Urinary bladder (tissue), 4 donors: ENCODE measurements around the gene BMS1. TPM values are rescaled to one million over a fixed set of nuclear protein-coding genes. Genes with fewer than 3 reads are reported as not detected.
A peak's percentile ranks its signal among the peaks of the same experiment; 100 is the strongest.
"Not testable (repeated sequence)": the region's sequence is repeated elsewhere in the genome, so short reads cannot be mapped to it uniquely, and the experiment has no call there.

Source experiments
- DNase-seq: peaks from one replicate; pipeline ENCODE4 v3.0.0-alpha.2; 2015; ENCODE audit errors: extremely low spot score
- H3K27ac ChIP-seq: one replicate; pipeline ENCODE4 v1.5.1; 2013; ENCODE audit warnings: low read depth, mild to moderate bottlenecking, moderate library complexity
- H3K36me3 ChIP-seq: one replicate; pipeline ENCODE4 v1.6.1; 2013; ENCODE audit warnings: mild to moderate bottlenecking, moderate library complexity; ENCODE audit not compliant: insufficient read depth
- H3K4me1 ChIP-seq: one replicate; pipeline ENCODE4 v1.6.1; 2013; ENCODE audit warnings: mild to moderate bottlenecking, moderate library complexity; ENCODE audit not compliant: insufficient read depth
- H3K4me3 ChIP-seq: one replicate; pipeline ENCODE4 v1.5.1; 2013; ENCODE audit warnings: low read depth, low read length
- WGBS: extraction: QIAGEN DNeasy Blood & Tissue Kit; methylation state at CpG from one replicate; pipeline ENCODE4 v1.1.7; 2013; 5-methylcytosine and 5-hydroxymethylcytosine counted together
- polyA plus RNA-seq: library from polyadenylated mRNA; stranded (reverse); fragments of 200-250 nt; gene quantifications from one replicate; pipeline ENCODE4 v1.2.3, GENCODE V29; 2013
- total RNA-seq: library from RNA; depleted of rRNA; stranded (reverse); fragments of >200 nt; gene quantifications from one replicate; pipeline ENCODE4 v1.2.3, GENCODE V29; 2014
- donor health status: healthy with polysubstance abuse.
- donor health status: healthy.

The BMS1 gene
- total and polyA plus RNA-seq, 2 donors = 11.5 to 15.4 TPM

DNA sequence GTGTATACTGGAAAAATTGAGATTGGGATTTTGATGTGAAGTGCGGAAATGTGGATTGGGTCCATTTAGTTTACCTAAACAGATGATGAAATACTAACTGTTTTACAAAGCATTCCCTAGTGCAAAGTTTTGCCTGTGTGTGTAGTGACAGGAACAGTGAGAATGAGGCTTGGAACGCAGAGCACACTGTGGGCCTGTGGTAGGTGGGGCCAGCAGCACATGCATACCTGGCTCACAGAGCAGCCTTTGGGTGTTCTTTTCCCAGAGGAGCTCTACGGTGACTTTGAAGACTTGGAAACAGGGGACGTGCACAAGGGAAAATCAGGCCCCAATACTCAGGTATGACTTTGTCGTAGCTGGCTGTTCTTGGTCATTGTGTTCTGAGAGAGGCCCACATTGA is 33.7 kb downstream of the BMS1 start:
- H3K36me3 ChIP-seq, H3K4me1 ChIP-seq, DNase-seq, H3K4me3 ChIP-seq, H3K27ac ChIP-seq: not testable (repeated sequence)
- WGBS = 72% methylated on average over 5 of the region's 5 CpGs

DNA sequence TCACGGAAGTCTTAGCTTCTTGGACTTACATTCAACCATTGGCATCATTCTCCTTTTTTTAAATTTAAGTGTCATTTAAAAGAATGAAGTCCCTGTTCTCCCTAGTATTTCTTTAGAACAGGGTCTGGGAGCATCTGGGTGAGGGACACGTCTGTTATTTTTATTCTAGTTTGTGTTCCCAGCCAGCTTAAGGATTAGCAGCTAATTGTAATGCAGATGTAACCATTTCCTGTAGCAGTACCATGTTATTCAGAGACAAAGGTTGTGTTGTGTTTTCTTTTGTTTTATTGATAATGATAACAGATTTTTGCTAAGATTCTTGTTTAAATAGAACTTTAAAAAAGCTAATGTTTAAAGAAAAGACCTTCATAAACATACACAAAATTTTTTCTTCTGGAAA is 34.3 kb downstream of the BMS1 start:
- no peak overlapping the region for H3K4me3 ChIP-seq
- WGBS = 76% methylated on average over 2 of the region's 2 CpGs
- no peaks in the 10 kb centered on the region for H3K36me3 ChIP-seq
- no peak overlapping the region for H3K27ac ChIP-seq
- H3K4me1 ChIP-seq = no peaks in the 10 kb centered on the region
- no peak for DNase-seq

DNA sequence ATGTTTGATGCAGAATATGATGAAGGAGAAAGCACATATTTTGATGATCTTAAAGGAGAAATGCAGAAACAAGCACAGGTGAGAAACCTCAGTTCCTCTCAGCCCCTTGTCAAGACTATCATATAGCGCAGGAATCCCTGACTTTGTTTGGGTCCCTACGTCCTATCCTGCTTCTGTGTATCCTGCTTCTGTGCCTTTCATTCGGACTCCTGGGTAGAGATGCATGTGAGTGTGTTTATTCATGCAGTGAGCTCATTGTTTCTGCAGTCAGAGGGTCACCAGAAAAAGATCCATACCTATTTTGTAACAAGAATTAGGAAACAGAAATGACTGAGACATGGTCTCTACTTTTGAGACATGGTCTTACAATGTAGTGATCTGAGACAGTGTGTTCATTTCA is 34.8 kb downstream of the BMS1 start:
- not testable (repeated sequence) for DNase-seq, H3K4me1 ChIP-seq, H3K27ac ChIP-seq, H3K36me3 ChIP-seq, H3K4me3 ChIP-seq
- WGBS = 84% methylated on average over 3 of the region's 3 CpGs

DNA sequence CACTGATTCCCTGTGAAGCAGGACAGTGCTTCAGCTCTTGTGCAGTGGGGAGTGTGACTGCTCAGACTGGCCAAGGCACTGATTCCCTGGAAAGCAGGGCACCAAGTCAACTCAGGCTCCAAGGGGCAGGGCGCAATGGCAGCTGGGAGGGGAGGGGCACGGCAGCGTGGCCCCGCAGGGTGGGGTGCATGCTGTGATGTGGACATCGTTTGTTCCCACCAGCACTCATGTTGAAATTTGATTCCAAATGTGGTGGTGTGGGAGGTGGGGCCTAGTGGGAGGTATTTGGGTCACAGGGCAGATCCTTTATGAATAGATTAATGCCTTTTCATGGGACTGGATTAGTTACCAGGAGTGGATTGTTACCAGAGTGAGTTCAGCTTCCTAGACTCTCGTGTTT is 44.2 kb downstream of the BMS1 start:
- not testable (repeated sequence) for H3K27ac ChIP-seq, H3K4me1 ChIP-seq, H3K4me3 ChIP-seq, DNase-seq, H3K36me3 ChIP-seq
- WGBS = 81% methylated on average over 6 of the region's 6 CpGs

DNA sequence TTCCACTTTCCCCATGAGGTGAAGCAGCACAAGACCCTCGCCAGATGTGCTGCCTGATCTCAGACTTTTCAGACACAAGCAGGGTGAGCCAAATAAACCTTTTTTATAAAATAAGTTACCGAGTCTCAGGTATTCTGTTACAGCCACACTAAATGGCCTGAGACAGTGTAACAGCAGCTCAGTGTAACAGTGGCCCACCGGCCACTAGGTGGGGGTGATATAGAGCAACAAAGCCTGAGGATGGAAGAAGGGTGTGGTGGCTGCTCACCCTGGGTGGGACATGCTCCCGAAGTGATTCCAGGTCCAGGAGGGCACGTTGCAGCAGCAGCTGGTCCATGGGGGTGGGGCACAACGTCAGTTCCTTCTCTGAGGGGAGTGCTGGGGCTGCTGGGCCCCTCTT is 44.6 kb downstream of the BMS1 start:
- no peak for DNase-seq
- H3K36me3 ChIP-seq = peaks cover 8% of the 10 kb centered on the region
- 66% methylated on average over 6 of the region's 6 CpGs for WGBS

DNA sequence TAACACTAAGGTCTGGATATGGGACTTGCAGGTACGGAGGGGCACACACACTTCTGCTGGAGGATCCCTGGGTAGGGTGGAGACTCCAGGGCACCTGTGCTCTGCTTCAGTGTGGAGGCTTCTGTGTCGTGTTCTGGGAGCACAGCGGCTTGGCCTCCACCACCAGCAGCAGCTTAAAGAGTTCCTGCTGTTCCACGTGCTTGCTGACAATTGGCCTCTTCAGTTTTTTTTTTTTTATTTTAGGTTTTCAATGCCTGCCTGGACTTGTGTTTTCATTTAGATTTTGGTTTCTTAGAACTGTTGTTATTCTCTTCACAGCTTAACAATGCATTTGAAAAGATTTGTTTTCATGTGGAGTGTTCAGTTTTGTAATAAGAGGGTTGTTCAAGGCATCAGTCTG is 45.8 kb downstream of the BMS1 start:
- not testable (repeated sequence) for H3K4me3 ChIP-seq, H3K4me1 ChIP-seq, DNase-seq, H3K36me3 ChIP-seq, H3K27ac ChIP-seq
- WGBS = 79% methylated on average over 4 of the region's 4 CpGs

More for the DNA sequence above, 44.6 kb downstream of the BMS1 start:
- no peak overlapping the region for H3K27ac ChIP-seq
- no peak overlapping the region for H3K4me3 ChIP-seq
- H3K4me1 ChIP-seq = no peaks in the 10 kb centered on the region

DNA sequence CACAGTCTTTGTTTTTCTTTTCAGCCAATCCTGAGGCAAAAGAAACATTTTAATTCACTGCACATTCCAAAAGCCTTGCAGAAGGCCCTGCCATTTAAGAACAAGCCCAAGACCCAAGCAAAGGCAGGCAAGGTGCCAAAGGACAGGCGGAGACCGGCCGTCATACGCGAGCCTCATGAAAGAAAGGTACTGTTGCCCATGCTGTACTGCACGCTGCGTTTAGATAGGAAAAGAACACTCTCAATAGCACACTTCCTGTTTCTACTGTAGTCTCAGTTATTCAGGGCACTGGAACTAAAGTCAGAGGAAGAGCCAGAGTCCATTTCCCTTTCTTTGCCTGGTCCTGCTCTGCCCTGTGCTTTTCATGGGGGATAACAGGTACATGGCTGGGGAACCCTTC is 47.6 kb downstream of the BMS1 start:
- H3K36me3 ChIP-seq = peaks cover 6% of the 10 kb centered on the region
- 76% methylated on average over 7 of the region's 7 CpGs for WGBS
- DNase-seq = no peak
- no peak overlapping the region for H3K4me3 ChIP-seq
- H3K27ac ChIP-seq = no peak overlapping the region
- no peaks in the 10 kb centered on the region for H3K4me1 ChIP-seq

DNA sequence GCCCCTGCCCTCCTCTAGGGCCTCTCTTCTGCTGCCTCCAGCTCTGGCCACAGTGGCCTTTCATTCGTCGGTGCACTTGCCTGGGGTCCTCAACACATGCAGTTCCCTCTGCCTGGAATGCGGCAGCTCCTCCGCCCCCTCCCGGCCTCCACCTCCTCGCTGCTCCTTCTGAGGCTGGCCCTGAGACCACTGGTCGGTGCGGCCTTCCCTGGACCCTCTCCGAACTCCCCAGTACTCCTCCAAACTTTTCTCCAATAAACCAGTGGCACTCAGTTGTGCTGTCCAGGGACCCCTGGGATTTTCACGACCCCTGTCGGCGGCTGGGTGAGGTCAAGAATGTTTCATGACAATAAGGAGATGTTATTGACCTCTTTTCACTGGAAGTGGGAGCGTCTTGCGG is 53.5 kb downstream of the BMS1 start:
- Histone ChIP-seq H3K4me3 (no peak overlapping the region), H3K27ac (no peak overlapping the region), H3K36me3 (peaks cover under 1% of the 10 kb centered on the region), H3K4me1 (no peaks in the 10 kb centered on the region)
- WGBS = 37% methylated on average over 14 of the region's 14 CpGs
- DNase-seq = no peak

DNA sequence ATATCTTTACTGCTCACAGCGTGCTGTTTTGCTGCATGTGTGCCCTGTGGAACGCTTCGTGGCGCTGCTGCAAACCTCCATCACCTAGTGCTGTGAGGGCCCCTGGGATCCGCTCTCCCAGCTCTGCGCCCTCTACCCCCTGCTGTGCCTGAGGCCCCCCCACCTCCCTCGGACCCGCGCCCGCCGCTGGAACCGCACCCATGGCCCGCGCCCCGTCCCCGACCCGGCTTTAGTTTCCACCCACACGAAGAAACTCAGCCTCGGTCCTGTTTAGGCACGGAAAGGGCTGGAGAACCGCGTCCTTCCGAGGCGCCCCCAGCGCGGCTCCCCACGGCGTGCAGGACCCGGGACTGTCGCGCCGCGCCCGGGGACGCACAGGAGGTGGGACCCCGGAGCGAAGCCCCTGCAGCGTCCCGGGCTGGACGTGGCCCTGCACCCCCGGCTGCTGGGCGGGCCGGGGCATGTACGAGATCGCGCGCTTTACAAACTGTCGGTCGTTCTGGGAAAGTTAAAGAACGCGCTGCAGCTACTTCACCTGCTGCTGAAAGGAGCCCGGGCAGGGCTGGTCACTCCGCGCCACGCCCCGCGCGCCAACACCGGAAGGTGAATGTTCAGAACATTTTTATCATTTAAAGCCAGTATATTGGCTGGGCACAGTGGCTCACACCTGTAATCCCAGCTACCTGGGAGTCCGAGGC is 54.3 kb downstream of the BMS1 start:
- Histone ChIP-seq H3K36me3 (no peaks in the 10 kb centered on the region), H3K4me3 (peak overlapping the region; percentile 29)
- WGBS = 3% methylated on average over 60 of the region's 60 CpGs

DNA sequence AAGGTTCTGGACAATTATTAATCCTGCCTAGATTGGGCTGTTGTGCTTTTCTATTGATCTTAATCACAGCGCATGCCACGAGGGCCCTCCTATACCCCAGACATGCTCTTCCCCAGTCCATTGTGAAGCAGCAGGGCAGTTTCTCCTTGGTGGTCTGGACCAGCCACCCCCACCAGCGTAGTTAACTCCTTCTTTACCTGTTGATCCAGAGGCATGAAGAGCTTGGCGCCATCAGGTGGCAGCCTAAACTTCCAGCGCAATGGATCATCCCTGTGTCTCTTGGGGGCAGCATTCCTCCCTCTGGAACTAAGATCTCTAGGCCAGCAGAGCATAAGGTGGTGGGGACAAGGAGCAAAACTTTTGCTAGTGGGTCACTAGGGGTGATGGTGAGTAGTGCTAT is 62.2 kb downstream of the BMS1 start:
- H3K36me3 ChIP-seq, H3K4me1 ChIP-seq, H3K27ac ChIP-seq, DNase-seq, H3K4me3 ChIP-seq: not testable (repeated sequence)
- 11% methylated on average over 5 of the region's 5 CpGs for WGBS

More for the DNA sequence above, 54.3 kb downstream of the BMS1 start:
- DNase-seq = no peak
- Histone ChIP-seq H3K4me1 (no peaks in the 10 kb centered on the region), H3K27ac (no peak overlapping the region)

DNA sequence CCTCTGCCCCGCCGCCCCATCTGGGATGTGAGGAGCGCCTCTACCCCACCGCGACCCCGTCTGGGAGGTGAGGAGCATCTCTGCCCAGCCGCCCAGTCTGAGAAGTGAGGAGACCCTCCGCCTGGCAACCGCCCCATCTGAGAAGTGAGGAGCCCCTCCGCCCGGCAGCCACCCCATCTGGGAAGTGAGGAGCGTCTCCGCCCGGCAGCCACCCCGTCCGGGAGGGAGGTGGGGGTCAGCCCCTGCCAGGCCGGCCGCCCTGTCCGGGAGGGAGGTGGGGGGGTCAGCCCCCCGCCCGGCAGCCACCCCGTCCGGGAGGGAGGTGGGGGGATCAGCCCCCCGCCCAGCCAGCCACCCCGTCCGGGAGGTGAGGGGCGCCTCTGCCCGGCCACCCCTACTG is 64.7 kb downstream of the BMS1 start:
- WGBS = 93% methylated on average over 28 of the region's 28 CpGs
- not testable (repeated sequence) for DNase-seq, H3K4me1 ChIP-seq

DNA sequence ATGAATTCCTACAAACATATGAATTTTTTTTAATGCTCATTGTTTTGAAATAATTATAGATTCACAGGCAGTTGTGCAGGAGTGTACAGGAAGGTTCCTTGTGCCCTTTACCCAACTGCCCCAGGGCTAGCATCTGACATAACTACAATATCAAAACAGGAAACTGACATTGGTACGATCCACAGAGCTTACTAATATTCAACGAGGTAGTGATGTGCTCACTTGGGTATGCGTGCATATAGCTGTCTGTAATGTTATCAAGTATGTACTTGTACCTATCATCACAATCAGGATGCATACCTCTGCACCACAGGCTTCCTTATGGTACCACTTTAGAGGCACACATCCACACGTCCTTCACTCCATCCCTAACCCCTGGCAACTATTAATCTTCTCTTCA is 68.3 kb downstream of the BMS1 start:
- no peaks in the 10 kb centered on the region for H3K4me1 ChIP-seq
- no peaks in the 10 kb centered on the region for H3K36me3 ChIP-seq
- no peak for DNase-seq
- WGBS = 66% methylated on average over 4 of the region's 4 CpGs
- no peak overlapping the region for H3K4me3 ChIP-seq
- no peak overlapping the region for H3K27ac ChIP-seq

More for the DNA sequence above, 64.7 kb downstream of the BMS1 start:
- H3K27ac ChIP-seq, H3K4me3 ChIP-seq, H3K36me3 ChIP-seq: not testable (repeated sequence)

DNA sequence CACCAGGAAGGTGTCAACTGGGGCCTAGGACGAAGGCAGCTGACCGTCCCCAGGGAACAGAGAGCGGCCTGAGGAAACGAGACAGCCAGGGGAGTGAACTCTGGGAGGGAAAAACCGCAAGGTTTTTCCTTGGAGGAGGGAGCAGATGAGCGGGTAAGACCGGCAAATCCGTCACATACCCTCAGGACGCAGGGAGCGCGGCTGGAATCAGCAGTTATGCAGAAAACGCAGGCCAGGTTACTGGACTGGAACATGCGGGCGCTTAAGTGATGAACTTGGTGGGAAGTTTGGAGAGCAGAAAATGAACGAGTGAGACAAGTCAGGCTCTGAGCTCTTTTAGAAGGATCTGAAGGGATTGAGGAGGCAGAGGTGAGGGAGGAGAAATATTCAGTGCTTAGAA is 76.7 kb downstream of the BMS1 start:
- no peaks in the 10 kb centered on the region for H3K36me3 ChIP-seq
- no peak overlapping the region for H3K27ac ChIP-seq
- H3K4me3 ChIP-seq = no peak overlapping the region
- WGBS = 43% methylated on average over 15 of the region's 15 CpGs
- DNase-seq = no peak
- H3K4me1 ChIP-seq = no peaks in the 10 kb centered on the region

DNA sequence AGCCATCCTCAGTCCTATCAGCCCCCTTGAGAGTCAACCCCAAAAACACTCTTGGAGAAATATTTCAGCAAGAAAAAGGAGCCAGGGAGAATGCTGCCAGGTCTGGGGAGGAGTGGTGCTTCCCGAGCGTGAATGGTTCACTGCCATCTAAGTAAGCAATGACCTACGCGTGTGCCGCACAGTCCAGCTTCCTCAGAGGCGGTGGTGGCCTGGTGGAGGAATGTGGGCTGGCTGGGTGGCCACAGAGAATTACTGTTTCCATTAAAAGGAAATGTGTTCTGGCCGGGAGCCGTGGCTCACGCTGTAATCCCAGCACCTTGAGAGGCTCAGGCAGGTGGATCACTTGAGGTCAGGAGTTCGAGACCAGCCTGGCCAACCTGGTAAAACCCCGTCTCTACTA is 77.4 kb downstream of the BMS1 start:
- 66% methylated on average over 11 of the region's 11 CpGs for WGBS
- not testable (repeated sequence) for H3K4me3 ChIP-seq, H3K36me3 ChIP-seq, H3K4me1 ChIP-seq, DNase-seq, H3K27ac ChIP-seq

DNA sequence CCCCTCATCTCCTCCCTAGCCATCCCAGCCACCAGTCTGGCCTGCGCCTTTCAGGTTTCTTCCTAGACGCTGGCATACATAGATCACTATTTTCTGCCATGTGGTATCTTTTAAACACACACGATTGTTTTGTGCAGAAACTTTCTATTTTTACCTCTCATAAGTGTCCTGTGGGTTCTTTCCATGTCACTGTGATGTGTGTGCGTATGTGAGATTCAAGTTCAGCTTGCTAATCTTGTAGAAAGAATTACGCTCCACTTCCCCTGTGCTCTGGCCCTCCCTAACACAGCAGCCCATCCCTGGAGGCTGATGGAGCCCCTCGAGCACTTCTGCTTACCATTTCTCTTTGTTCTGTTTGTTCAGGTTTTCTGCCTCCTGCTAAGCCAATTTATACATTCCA is 80.2 kb downstream of the BMS1 start:
- not testable (repeated sequence) for H3K36me3 ChIP-seq, H3K27ac ChIP-seq, H3K4me1 ChIP-seq, DNase-seq, H3K4me3 ChIP-seq
- WGBS = 57% methylated on average over 6 of the region's 6 CpGs
